ENCODE measurements around the gene MERTK.
"Not testable (repeated sequence)": the region's sequence is repeated elsewhere in the genome, so short reads cannot be mapped to it uniquely, and the experiment has no call there.

The MERTK gene

GRCh38 chr2:111919365-111919764, 21.0 kb downstream of the MERTK start:
- H3K27me3 Mint-ChIP-seq = peaks cover 8% of the 10 kb centered on the region
- ATAC-seq (ENCODE audit: low read depth) (no peak), DNase-seq (ENCODE audit: low spot score in 2 of 2) (no peak)
- no peak overlapping the region for H3K4me3 Mint-ChIP-seq
- H3K27ac Mint-ChIP-seq = no peak overlapping the region
- no peaks in the 10 kb centered on the region for H3K9me3 Mint-ChIP-seq
- H3K36me3 Mint-ChIP-seq = no peaks in the 10 kb centered on the region
- no peaks in the 10 kb centered on the region for H3K4me1 Mint-ChIP-seq

GRCh38 chr2:111919794-111920608, 21.6 kb downstream of the MERTK start:
- ATAC-seq (ENCODE audit: low read depth) (no peak), DNase-seq (ENCODE audit: low spot score in 2 of 2) (no peak)
- Mint-ChIP-seq H3K9me3 (no peaks in the 10 kb centered on the region), H3K27ac (no peak overlapping the region), H3K36me3 (no peaks in the 10 kb centered on the region), H3K4me3 (no peak overlapping the region), H3K27me3 (peaks cover 11% of the 10 kb centered on the region), H3K4me1 (no peaks in the 10 kb centered on the region)

- Mint-ChIP-seq H3K36me3 (no peaks in the 10 kb centered on the region), H3K27ac (no peak overlapping the region), H3K4me1 (no peaks in the 10 kb centered on the region), H3K4me3 (no peak overlapping the region), H3K9me3 (no peaks in the 10 kb centered on the region), H3K27me3 (peaks cover 14% of the 10 kb centered on the region)
- DNase-seq (ENCODE audit: low spot score in 2 of 2) = no peak
- no peak for ATAC-seq (ENCODE audit: low read depth)
Observed at GRCh38 chr2:111923276-111923804, 24.9 kb downstream of the MERTK start.

GRCh38 chr2:111924617-111925107, 26.3 kb downstream of the MERTK start:
- DNase-seq (ENCODE audit: low spot score in 2 of 2) (no peak), ATAC-seq (ENCODE audit: low read depth) (no peak)
- Mint-ChIP-seq H3K27ac (no peak overlapping the region), H3K4me3 (no peak overlapping the region), H3K36me3 (no peaks in the 10 kb centered on the region), H3K4me1 (no peaks in the 10 kb centered on the region), H3K9me3 (no peaks in the 10 kb centered on the region), H3K27me3 (peaks cover 14% of the 10 kb centered on the region)

GRCh38 chr2:111927723-111928122, 29.3 kb downstream of the MERTK start:
- Mint-ChIP-seq H3K4me3 (no peak overlapping the region), H3K27me3 (peaks cover 15% of the 10 kb centered on the region), H3K27ac (no peak overlapping the region), H3K9me3 (no peaks in the 10 kb centered on the region), H3K4me1 (no peaks in the 10 kb centered on the region), H3K36me3 (no peaks in the 10 kb centered on the region)
- ATAC-seq (ENCODE audit: low read depth) (no peak), DNase-seq (ENCODE audit: low spot score in 2 of 2) (no peak)

GRCh38 chr2:111930409-111930808, 32.0 kb downstream of the MERTK start:
- Mint-ChIP-seq H3K27me3 (peaks cover 12% of the 10 kb centered on the region), H3K36me3 (no peaks in the 10 kb centered on the region), H3K4me1 (no peaks in the 10 kb centered on the region), H3K27ac (no peak overlapping the region), H3K9me3 (no peaks in the 10 kb centered on the region), H3K4me3 (no peak overlapping the region)
- ATAC-seq (ENCODE audit: low read depth) (no peak), DNase-seq (ENCODE audit: low spot score in 2 of 2) (no peak)

- Mint-ChIP-seq H3K27me3 (peaks cover 12% of the 10 kb centered on the region), H3K4me1 (no peaks in the 10 kb centered on the region), H3K4me3 (no peak overlapping the region), H3K36me3 (no peaks in the 10 kb centered on the region), H3K27ac (no peak overlapping the region), H3K9me3 (no peaks in the 10 kb centered on the region)
- DNase-seq (ENCODE audit: low spot score in 2 of 2) = no peak
- no peak for ATAC-seq (ENCODE audit: low read depth)
Observed at GRCh38 chr2:111930875-111931274, 32.5 kb downstream of the MERTK start.

GRCh38 chr2:111932841-111933291, 34.5 kb downstream of the MERTK start:
- Mint-ChIP-seq H3K27me3 (peaks cover 8% of the 10 kb centered on the region), H3K27ac (no peak overlapping the region), H3K4me1 (no peaks in the 10 kb centered on the region), H3K36me3 (no peaks in the 10 kb centered on the region), H3K9me3 (no peaks in the 10 kb centered on the region), H3K4me3 (no peak overlapping the region)
- ATAC-seq (ENCODE audit: low read depth) (no peak), DNase-seq (ENCODE audit: low spot score in 2 of 2) (no peak)

GRCh38 chr2:111933900-111934299, 35.5 kb downstream of the MERTK start:
- H3K4me3 Mint-ChIP-seq; H3K27me3 Mint-ChIP-seq; H3K36me3 Mint-ChIP-seq; DNase-seq (ENCODE audit: low spot score in 2 of 2); H3K9me3 Mint-ChIP-seq; H3K27ac Mint-ChIP-seq; ATAC-seq (ENCODE audit: low read depth); H3K4me1 Mint-ChIP-seq: not testable (repeated sequence)

- no peak overlapping the region for H3K4me3 Mint-ChIP-seq
- H3K36me3 Mint-ChIP-seq = no peaks in the 10 kb centered on the region
- no peak overlapping the region for H3K27ac Mint-ChIP-seq
- no peaks in the 10 kb centered on the region for H3K9me3 Mint-ChIP-seq
- peaks cover 13% of the 10 kb centered on the region for H3K27me3 Mint-ChIP-seq
- H3K4me1 Mint-ChIP-seq = no peaks in the 10 kb centered on the region
- DNase-seq (ENCODE audit: low spot score in 2 of 2) = no peak
- ATAC-seq (ENCODE audit: low read depth) = no peak
Observed at GRCh38 chr2:111936881-111937280, 38.5 kb downstream of the MERTK start.

GRCh38 chr2:111938392-111938791, 40.0 kb downstream of the MERTK start:
- no peak for ATAC-seq (ENCODE audit: low read depth)
- H3K4me1 Mint-ChIP-seq = no peaks in the 10 kb centered on the region
- H3K4me3 Mint-ChIP-seq = no peak overlapping the region
- H3K27ac Mint-ChIP-seq = no peak overlapping the region
- no peaks in the 10 kb centered on the region for H3K9me3 Mint-ChIP-seq
- no peak for DNase-seq (ENCODE audit: low spot score in 2 of 2)
- peaks cover 16% of the 10 kb centered on the region for H3K27me3 Mint-ChIP-seq
- H3K36me3 Mint-ChIP-seq = no peaks in the 10 kb centered on the region

- no peak for ATAC-seq (ENCODE audit: low read depth)
- Mint-ChIP-seq H3K27ac (no peak overlapping the region), H3K9me3 (no peaks in the 10 kb centered on the region), H3K4me1 (no peaks in the 10 kb centered on the region), H3K27me3 (peaks cover 12% of the 10 kb centered on the region), H3K36me3 (no peaks in the 10 kb centered on the region), H3K4me3 (no peak overlapping the region)
- DNase-seq (ENCODE audit: low spot score in 2 of 2) = no peak
Observed at GRCh38 chr2:111940333-111941196, 42.2 kb downstream of the MERTK start.

GRCh38 chr2:111941531-111941930, 43.1 kb downstream of the MERTK start:
- no peak overlapping the region for H3K4me3 Mint-ChIP-seq
- ATAC-seq (ENCODE audit: low read depth) (no peak), DNase-seq (ENCODE audit: low spot score in 2 of 2) (no peak)
- no peak overlapping the region for H3K27ac Mint-ChIP-seq
- H3K27me3 Mint-ChIP-seq = peaks cover 10% of the 10 kb centered on the region
- H3K4me1 Mint-ChIP-seq = no peaks in the 10 kb centered on the region
- no peaks in the 10 kb centered on the region for H3K36me3 Mint-ChIP-seq
- no peaks in the 10 kb centered on the region for H3K9me3 Mint-ChIP-seq

GRCh38 chr2:111944531-111945210, 46.3 kb downstream of the MERTK start:
- no peak overlapping the region for H3K27ac Mint-ChIP-seq
- no peak for DNase-seq (ENCODE audit: low spot score in 2 of 2)
- H3K4me1 Mint-ChIP-seq = no peaks in the 10 kb centered on the region
- H3K36me3 Mint-ChIP-seq = no peaks in the 10 kb centered on the region
- H3K27me3 Mint-ChIP-seq = peaks cover 12% of the 10 kb centered on the region
- peaks cover 2% of the 10 kb centered on the region for H3K9me3 Mint-ChIP-seq
- ATAC-seq (ENCODE audit: low read depth) = no peak
- no peak overlapping the region for H3K4me3 Mint-ChIP-seq

Data from memory B cell (primary cell).